K562 (cell line): ENCODE measurements around the gene ZNF8. TPM values are rescaled to one million over a fixed set of nuclear protein-coding genes. Genes with fewer than 3 reads are reported as not detected.
A peak's percentile ranks its signal among the peaks of the same experiment; 100 is the strongest.

Experiments used
- HDAC8 ChIP-seq: fragments of 450-650 bp; IDR thresholded peaks from 2 replicates; pipeline ENCODE4 v1.6.1; 2016; ENCODE audit warnings: mild to moderate bottlenecking, missing genetic modification characterization, moderate library complexity, missing compliant biosample characterization
- RBBP5 ChIP-seq: fragments of 200-600 bp; sonication (generic); IDR thresholded peaks from 2 replicates; pipeline ENCODE4 v1.6.1; 2012; ENCODE audit warnings: borderline replicate concordance, mild to moderate bottlenecking, low read length, control low read depth, inconsistent platforms; ENCODE audit not compliant: insufficient read depth, poor library complexity, severe bottlenecking
- polyA plus RNA-seq, 8 experiments: library from polyadenylated mRNA; depleted of rRNA in 4 of 8; stranded (reverse) in 5 of 8; unstranded in 3 of 8; fragments of >200 nt; fragmentation: Nextera tagmentation in 2 of 8; fragmentation: Illumina TruSeq in 1 of 8; extraction: Ambion mirVana in 2 of 8; extraction: Trizol in 1 of 8; gene quantifications; 2 replicates each; pipeline versions ENCODE4 v1.2.1 to v1.2.3, GENCODE V29; 2011 to 2014; ENCODE audit warnings: inconsistent platforms in 1 of 8, missing spikeins in 1 of 8
- total RNA-seq, 7 experiments: library from RNA; depleted of rRNA in 6 of 7; stranded (reverse); fragments of >200 nt in 6 of 7; fragmentation: Illumina TruSeq in 2 of 7; extraction: Trizol in 2 of 7; gene quantifications; 2 replicates each; pipeline versions ENCODE4 v1.2.1 to v1.2.3, GENCODE V29; 2011 to 2021; ENCODE audit warnings: low replicate concordance in 1 of 7
- TF ChIP-seq, protein P1 (sequence below): sonication (generic); formaldehyde crosslinking; IDR thresholded peaks from 2 replicates; pipeline ENCODE4 v1.8.0; 2022; ENCODE audit warnings: mild to moderate bottlenecking, missing genetic modification reagents
- TF ChIP-seq, protein P2 (sequence below), 3 experiments: IDR thresholded peaks in 2 of 3; conservative IDR thresholded peaks in 1 of 3; 2 replicates each; pipeline ENCODE4 v1.5.1; 2011 to 2012; ENCODE audit warnings: low read length in 3 of 3, mild to moderate bottlenecking in 3 of 3, control low read depth in 2 of 3, improper control_type of control experiment in 1 of 3, inconsistent platforms in 1 of 3, low read depth in 1 of 3, mixed read lengths in 1 of 3, moderate library complexity in 1 of 3; ENCODE audit not compliant: insufficient read depth in 2 of 3
- TF ChIP-seq, protein P3 (sequence below): fragments of 250-450 bp; sonication (Bioruptor Pico); IDR thresholded peaks from 2 replicates; pipeline ENCODE4 v1.5.1; 2021; ENCODE audit warnings: mild to moderate bottlenecking
- TF ChIP-seq, protein P4 (sequence below): sonication (generic); formaldehyde crosslinking; IDR thresholded peaks from 2 replicates; pipeline ENCODE4 v1.8.0; 2023; ENCODE audit warnings: mild to moderate bottlenecking, missing genetic modification reagents
- TF ChIP-seq, protein P5 (sequence below): fragments of 150-350 bp; conservative IDR thresholded peaks from 2 replicates; pipeline ENCODE4 v1.6.1; 2014; ENCODE audit warnings: low read length

The ZNF8 gene
- total and polyA plus RNA-seq, 9 of the 15 experiments (the other 6 are each of a cell fraction or from before 2014, with no cell fraction given): 0.71 to 7.7 (median 4.7) TPM

DNA sequence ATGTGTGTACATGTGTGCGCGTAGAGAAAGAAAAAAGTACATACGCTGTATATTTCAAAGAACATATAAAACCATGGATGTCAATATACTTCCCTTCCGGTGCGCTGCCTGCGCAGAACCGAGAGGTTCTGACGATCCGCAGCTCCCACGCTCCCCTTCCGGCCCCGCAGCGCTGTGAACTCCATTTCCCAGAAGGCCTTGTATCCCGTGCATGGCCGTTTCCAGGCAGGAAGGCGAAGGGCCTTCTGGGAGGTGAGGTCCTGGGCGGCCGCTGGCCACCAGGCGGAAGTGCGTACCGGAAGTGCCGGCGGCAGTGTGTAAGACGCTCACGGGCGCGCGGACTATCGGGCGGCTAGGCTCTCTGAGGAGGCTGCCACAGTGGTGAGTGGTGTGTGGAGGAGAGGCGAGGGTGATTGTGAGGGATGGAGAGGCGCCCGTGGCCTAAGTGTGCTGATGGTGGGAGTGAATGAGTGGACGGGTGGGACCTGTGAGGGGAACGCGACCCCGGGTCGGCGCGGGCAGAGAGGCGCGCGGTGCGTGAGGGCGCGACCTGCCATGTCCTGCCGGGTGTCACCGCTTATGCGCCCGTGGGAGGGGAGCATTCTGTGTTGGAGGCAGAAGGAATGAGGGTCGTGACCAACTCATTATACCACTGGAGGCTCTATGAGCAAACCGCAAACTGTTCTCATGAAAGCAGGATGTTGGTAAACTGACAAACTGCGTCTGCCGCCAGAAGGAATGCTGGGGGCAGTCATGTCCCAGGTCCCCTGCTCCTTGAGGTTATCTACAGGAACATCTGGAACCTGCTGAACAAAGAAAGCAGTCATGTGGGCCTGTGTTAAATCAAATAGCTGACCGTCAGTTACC lies 26.5 kb downstream of the ZNF8 start, which contains the start of gene ERVK3-1 (continued):
- TF ChIP-seq, protein P1, sequence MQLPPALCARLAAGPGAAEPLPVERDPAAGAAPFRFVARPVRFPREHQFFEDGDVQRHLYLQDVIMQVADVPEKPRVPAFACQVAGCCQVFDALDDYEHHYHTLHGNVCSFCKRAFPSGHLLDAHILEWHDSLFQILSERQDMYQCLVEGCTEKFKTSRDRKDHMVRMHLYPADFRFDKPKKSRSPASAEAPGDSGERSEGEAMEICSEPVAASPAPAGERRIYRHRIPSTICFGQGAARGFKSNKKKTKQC (CRISPR knock-in tag): peak; percentile 89
- peak; percentile 77 for TF ChIP-seq RBBP5
- no peak for TF ChIP-seq HDAC8 (tag)
- TF ChIP-seq, protein P2, sequence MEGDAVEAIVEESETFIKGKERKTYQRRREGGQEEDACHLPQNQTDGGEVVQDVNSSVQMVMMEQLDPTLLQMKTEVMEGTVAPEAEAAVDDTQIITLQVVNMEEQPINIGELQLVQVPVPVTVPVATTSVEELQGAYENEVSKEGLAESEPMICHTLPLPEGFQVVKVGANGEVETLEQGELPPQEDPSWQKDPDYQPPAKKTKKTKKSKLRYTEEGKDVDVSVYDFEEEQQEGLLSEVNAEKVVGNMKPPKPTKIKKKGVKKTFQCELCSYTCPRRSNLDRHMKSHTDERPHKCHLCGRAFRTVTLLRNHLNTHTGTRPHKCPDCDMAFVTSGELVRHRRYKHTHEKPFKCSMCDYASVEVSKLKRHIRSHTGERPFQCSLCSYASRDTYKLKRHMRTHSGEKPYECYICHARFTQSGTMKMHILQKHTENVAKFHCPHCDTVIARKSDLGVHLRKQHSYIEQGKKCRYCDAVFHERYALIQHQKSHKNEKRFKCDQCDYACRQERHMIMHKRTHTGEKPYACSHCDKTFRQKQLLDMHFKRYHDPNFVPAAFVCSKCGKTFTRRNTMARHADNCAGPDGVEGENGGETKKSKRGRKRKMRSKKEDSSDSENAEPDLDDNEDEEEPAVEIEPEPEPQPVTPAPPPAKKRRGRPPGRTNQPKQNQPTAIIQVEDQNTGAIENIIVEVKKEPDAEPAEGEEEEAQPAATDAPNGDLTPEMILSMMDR (IDR thresholded peaks at IDR 0.05 in 2 of 3, conservative IDR thresholded peaks at IDR 0.05 in 1 of 3; ENCODE audit: insufficient read depth in 2 of 3, low read depth in 1 of 3, low read length in 3 of 3): no peak
- TF ChIP-seq, protein P3, sequence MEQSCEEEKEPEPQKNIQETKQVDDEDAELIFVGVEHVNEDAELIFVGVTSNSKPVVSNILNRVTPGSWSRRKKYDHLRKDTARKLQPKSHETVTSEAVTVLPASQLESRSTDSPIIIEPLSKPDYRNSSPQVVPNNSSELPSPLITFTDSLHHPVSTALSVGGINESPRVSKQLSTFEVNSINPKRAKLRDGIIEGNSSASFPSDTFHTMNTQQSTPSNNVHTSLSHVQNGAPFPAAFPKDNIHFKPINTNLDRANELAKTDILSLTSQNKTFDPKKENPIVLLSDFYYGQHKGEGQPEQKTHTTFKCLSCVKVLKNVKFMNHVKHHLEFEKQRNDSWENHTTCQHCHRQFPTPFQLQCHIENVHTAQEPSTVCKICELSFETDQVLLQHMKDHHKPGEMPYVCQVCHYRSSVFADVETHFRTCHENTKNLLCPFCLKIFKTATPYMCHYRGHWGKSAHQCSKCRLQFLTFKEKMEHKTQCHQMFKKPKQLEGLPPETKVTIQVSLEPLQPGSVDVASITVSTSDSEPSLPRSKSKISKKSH (CRISPR knock-in tag): no peak
- TF ChIP-seq, protein P4, sequence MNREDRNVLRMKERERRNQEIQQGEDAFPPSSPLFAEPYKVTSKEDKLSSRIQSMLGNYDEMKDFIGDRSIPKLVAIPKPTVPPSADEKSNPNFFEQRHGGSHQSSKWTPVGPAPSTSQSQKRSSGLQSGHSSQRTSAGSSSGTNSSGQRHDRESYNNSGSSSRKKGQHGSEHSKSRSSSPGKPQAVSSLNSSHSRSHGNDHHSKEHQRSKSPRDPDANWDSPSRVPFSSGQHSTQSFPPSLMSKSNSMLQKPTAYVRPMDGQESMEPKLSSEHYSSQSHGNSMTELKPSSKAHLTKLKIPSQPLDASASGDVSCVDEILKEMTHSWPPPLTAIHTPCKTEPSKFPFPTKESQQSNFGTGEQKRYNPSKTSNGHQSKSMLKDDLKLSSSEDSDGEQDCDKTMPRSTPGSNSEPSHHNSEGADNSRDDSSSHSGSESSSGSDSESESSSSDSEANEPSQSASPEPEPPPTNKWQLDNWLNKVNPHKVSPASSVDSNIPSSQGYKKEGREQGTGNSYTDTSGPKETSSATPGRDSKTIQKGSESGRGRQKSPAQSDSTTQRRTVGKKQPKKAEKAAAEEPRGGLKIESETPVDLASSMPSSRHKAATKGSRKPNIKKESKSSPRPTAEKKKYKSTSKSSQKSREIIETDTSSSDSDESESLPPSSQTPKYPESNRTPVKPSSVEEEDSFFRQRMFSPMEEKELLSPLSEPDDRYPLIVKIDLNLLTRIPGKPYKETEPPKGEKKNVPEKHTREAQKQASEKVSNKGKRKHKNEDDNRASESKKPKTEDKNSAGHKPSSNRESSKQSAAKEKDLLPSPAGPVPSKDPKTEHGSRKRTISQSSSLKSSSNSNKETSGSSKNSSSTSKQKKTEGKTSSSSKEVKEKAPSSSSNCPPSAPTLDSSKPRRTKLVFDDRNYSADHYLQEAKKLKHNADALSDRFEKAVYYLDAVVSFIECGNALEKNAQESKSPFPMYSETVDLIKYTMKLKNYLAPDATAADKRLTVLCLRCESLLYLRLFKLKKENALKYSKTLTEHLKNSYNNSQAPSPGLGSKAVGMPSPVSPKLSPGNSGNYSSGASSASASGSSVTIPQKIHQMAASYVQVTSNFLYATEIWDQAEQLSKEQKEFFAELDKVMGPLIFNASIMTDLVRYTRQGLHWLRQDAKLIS: peak; percentile 81
- TF ChIP-seq, protein P5, sequence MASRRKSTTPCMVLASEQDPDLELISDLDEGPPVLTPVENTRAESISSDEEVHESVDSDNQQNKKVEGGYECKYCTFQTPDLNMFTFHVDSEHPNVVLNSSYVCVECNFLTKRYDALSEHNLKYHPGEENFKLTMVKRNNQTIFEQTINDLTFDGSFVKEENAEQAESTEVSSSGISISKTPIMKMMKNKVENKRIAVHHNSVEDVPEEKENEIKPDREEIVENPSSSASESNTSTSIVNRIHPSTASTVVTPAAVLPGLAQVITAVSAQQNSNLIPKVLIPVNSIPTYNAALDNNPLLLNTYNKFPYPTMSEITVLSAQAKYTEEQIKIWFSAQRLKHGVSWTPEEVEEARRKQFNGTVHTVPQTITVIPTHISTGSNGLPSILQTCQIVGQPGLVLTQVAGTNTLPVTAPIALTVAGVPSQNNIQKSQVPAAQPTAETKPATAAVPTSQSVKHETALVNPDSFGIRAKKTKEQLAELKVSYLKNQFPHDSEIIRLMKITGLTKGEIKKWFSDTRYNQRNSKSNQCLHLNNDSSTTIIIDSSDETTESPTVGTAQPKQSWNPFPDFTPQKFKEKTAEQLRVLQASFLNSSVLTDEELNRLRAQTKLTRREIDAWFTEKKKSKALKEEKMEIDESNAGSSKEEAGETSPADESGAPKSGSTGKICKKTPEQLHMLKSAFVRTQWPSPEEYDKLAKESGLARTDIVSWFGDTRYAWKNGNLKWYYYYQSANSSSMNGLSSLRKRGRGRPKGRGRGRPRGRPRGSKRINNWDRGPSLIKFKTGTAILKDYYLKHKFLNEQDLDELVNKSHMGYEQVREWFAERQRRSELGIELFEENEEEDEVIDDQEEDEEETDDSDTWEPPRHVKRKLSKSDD: no peak
